Colonic mucosa (tissue), 4 donors: Measurements from ENCODE around the gene FYCO1. TPM values are rescaled to one million over a fixed set of nuclear protein-coding genes. Genes with fewer than 3 reads are reported as not detected.
A peak's percentile ranks its signal among the peaks of the same experiment; 100 is the strongest.

Experiments
- DNase-seq: peaks from one replicate; pipeline ENCODE4 v3.0.0-alpha.2; 2020
- H3K27ac ChIP-seq: fragments of 200-600 bp; one replicate; pipeline ENCODE4 v1.8.0; 2021
- H3K27me3 ChIP-seq: fragments of 200-600 bp; one replicate; pipeline ENCODE4 v1.8.0; 2021
- H3K36me3 ChIP-seq: fragments of 200-600 bp; one replicate; pipeline ENCODE4 v1.8.0; 2021
- H3K4me1 ChIP-seq: fragments of 200-600 bp; one replicate; pipeline ENCODE4 v1.8.0; 2021; ENCODE audit warnings: mild to moderate bottlenecking
- H3K4me3 ChIP-seq: fragments of 200-600 bp; one replicate; pipeline ENCODE4 v1.8.0; 2021
- H3K9ac ChIP-seq, 2 donors: one replicate each; pipeline ENCODE4 v1.7.0; 2013; ENCODE audit warnings: control low read depth in 2 of 2, low read depth in 2 of 2, low read length in 2 of 2
- H3K9me3 ChIP-seq: fragments of 200-600 bp; one replicate; pipeline ENCODE4 v1.8.0; 2021
- CTCF ChIP-seq: fragments of 200-600 bp; IDR thresholded peaks from one replicate; pipeline ENCODE4 v1.8.0; 2022; ENCODE audit warnings: antibody characterized with exemption, mild to moderate bottlenecking
- intact Hi-C: fragments of 100-400 bp; cut with DNase I; formaldehyde crosslinking; loops from one replicate; pipeline ENCODE4 v1.14.1; 2022
- total RNA-seq, 2 donors: library from RNA; stranded (reverse); fragmentation: NEBNext Ultra II Directional in 1 of 2; extraction: Animal tissue kit (Norgen Biotek cat#: 25700) in 1 of 2; gene quantifications; one replicate each; pipeline ENCODE4 v1.2.1, GENCODE V29; 2021
- donor health status: healthy.
- donor health status: DM: no; HTN: no; CAD: no.
- donor health status: DM: no; HTN: no; CAD: no.

FYCO1 gene
- total RNA-seq, 2 donors from 2014 or later = 21.7 to 30.8 TPM

GRCh38 chr3:45974686-45975085, 20.9 kb downstream of the FYCO1 start:
- H3K36me3 ChIP-seq = peaks cover 3% of the 10 kb centered on the region
- intact Hi-C loops = no loop called here
- peaks cover 14% of the 10 kb centered on the region for H3K4me1 ChIP-seq
- H3K27ac ChIP-seq = no peak overlapping the region
- no peaks in the 10 kb centered on the region for H3K9me3 ChIP-seq
- TF ChIP-seq CTCF = no peak
- H3K4me3 ChIP-seq = no peak overlapping the region
- no peak overlapping the region for H3K9ac ChIP-seq
- no peaks in the 10 kb centered on the region for H3K27me3 ChIP-seq
- DNase-seq = no peak

- no peak for TF ChIP-seq CTCF
- H3K4me3 ChIP-seq = no peak overlapping the region
- H3K27ac ChIP-seq = peak overlapping the region; percentile 30
- H3K27me3 ChIP-seq = no peaks in the 10 kb centered on the region
- DNase-seq = no peak
- H3K9me3 ChIP-seq = no peaks in the 10 kb centered on the region
- no peak overlapping the region for H3K9ac ChIP-seq
- peaks cover 6% of the 10 kb centered on the region for H3K4me1 ChIP-seq
- H3K36me3 ChIP-seq = peaks cover 4% of the 10 kb centered on the region
- intact Hi-C loops = no loop called here
Observed at GRCh38 chr3:45972534-45973402, 22.9 kb downstream of the FYCO1 start.

- TF ChIP-seq CTCF = no peak
Observed at GRCh38 chr3:45969953-45970352, 25.7 kb downstream of the FYCO1 start.

GRCh38 chr3:45969116-45969515, 26.5 kb downstream of the FYCO1 start:
- Histone ChIP-seq H3K27me3 (no peaks in the 10 kb centered on the region), H3K9ac (no peak overlapping the region), H3K27ac (no peak overlapping the region), H3K36me3 (peaks cover 23% of the 10 kb centered on the region), H3K9me3 (no peaks in the 10 kb centered on the region), H3K4me3 (no peak overlapping the region), H3K4me1 (no peaks in the 10 kb centered on the region)
- DNase-seq = no peak
- intact Hi-C loops = no loop called here
- no peak for TF ChIP-seq CTCF

More at GRCh38 chr3:45969953-45970352, 25.7 kb downstream of the FYCO1 start:
- Histone ChIP-seq H3K9me3 (no peaks in the 10 kb centered on the region), H3K4me3 (no peak overlapping the region), H3K27ac (no peak overlapping the region), H3K9ac (no peak overlapping the region), H3K27me3 (no peaks in the 10 kb centered on the region), H3K36me3 (peaks cover 15% of the 10 kb centered on the region), H3K4me1 (no peaks in the 10 kb centered on the region)
- no peak for DNase-seq
- intact Hi-C loops = no loop called here

GRCh38 chr3:45968706-45969105, 26.9 kb downstream of the FYCO1 start:
- H3K4me1 ChIP-seq = no peaks in the 10 kb centered on the region
- TF ChIP-seq CTCF = no peak
- H3K4me3 ChIP-seq = no peak overlapping the region
- H3K36me3 ChIP-seq = peaks cover 24% of the 10 kb centered on the region
- no peak overlapping the region for H3K9ac ChIP-seq
- H3K27me3 ChIP-seq = no peaks in the 10 kb centered on the region
- H3K9me3 ChIP-seq = no peaks in the 10 kb centered on the region
- no peak overlapping the region for H3K27ac ChIP-seq
- intact Hi-C loops = no loop called here
- no peak for DNase-seq
